Activated CD4-positive, CD25-positive, alpha-beta regulatory T cell treated with anti-CD3 and anti-CD28 coated beads, Interleukin-2, amount 50 U/mL, for 72 hours (primary cell): ENCODE measurements around the gene GOLGA8A.
"Not testable (repeated sequence)": the region's sequence is repeated elsewhere in the genome, so short reads cannot be mapped to it uniquely, and the experiment has no call there.

Source experiments
- DNase-seq: peaks from one replicate; pipeline ENCODE4 v3.0.0; 2021

The GOLGA8A gene

DNA sequence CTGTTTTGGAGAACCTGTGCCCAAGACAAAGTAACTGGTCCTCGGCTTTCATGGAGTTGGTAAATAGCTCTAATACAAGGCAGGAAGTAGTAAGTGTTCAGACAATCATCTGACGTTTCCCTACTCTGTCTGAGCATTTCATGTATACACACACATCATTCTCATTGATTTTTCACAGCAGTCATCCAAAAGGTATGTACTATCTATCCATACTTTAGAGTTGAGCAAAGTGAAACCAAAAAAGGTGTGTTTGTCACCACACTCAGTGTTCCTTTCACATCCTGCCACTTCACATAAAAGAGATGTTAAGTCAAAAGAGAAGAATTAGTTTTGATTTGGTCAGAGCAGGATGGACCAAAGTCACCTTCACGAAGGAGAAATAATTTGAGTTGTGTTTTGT is 33.7 kb downstream of the GOLGA8A start:
- DNase-seq, result not testable (repeated sequence)

DNA sequence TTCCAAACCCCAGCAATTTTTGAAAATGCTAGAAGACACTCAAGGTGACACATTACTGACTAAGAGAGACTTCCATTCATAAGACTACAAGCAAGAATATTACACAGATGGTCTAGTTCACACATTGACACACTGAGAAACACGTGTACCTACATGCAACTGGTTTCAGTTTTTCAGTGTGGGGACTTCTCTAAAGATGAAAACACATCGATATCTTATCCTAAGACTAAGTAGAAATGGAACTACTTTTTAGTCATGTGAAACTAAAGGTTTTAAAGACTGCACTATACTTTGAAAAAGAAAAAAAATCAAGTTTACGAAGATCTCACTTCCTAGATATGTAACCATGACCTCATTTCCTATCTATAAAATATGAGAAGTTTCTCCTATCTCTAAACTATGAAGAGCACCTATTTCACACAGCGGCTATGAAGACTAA is 34.4 kb downstream of the GOLGA8A start:
- DNase-seq, result not testable (repeated sequence)

DNA sequence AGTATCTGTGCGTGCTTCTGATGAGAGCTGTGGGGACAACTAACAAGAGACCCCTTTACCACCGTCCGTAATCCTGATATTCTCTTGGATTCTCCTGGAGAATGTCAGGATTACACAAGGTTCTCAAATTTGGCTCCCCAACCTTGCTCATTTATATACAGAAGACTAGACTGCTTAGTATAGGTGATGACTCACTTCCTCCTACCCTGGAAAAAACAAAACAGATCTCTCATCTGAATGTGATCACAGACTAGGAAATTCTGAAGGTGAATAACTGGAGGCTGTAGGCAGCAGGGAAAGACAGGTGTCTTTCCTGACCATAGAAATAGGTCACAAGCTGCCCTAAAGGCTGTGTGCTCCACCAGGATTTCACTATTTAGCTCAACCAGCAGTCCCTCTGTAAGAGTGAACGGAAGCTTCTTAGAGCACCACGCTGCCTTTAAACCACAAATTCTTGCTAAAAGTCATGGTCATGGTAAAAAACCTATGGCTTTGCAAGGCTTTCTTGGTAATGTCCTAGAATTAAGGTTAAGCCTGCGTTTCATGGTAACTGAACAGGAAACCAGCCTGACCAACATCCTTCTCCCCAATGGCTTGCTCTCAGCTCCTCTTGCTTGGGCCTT is 39.9 kb downstream of the GOLGA8A start:
- DNase-seq, result not testable (repeated sequence)

DNA sequence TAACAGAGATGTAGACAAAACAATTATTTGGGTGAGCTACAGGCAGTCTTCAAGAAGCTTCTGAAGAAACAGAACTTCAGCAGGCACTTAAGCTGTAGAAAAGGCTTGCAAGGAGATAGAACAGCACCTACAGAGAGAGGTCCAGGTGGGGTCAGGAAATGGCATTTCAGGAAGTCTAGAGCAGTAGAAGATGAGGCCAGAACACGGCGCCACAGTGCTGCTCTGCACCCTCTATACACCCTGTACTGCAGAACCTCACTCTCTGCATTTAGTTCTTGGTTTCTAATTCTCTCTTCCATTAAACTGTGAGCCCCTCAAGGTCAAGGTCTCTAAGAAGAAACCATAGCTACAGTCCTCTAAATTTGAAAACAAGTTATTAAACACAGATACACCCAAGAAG is 44.6 kb downstream of the GOLGA8A start:
- not testable (repeated sequence) for DNase-seq

DNA sequence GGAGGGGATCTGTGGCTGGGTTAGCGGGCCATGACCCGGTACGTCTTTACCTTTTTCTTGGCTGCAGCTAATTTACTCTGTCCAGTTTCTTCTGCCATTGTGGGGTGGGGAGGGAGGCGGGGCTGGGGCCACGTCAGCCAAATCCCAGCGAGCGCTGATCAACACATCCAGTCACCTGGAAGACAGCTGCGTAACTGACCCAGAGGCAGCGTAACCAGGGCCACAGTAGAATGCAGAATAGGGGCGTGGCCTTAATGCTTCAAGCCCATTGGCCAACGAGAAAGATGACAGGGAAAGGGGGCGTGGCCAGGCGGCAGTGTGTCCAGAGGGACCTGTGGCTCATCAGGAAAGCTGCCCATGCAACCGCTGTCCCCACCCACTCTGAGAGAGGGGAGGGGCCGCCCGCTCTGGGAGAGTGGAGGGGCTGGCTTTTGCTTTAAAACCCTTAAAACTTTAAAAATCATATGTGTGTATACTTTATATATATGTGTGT is 48.0 kb downstream of the GOLGA8A start:
- not testable (repeated sequence) for DNase-seq
